Endothelial cell of umbilical vein (primary cell): ENCODE results near the gene ANP32A. TPM values are rescaled to one million over a fixed set of nuclear protein-coding genes. Genes with fewer than 3 reads are reported as not detected.

Experiments used
- BruUV-seq: library from RNA; stranded (reverse); fragments of 400-500 nt; replicated peaks from 2 replicates; lab custom pipeline; 2021; lab: Mats Ljungman, UMichigan
- CTCF ChIA-PET: fragments of 300-600, 350-600 bp; sonication (Branson Sonifier 250); formaldehyde crosslinking; loops from one replicate; lab custom pipeline; 2021; ENCODE audit warnings: antibody characterized with exemption, inconsistent platforms; lab: Charles Lee
- POLR2A ChIA-PET: fragments of 300-600, 350-600 bp; sonication (Branson Sonifier 250); formaldehyde crosslinking; loops from one replicate; lab custom pipeline; 2021; ENCODE audit warnings: antibody characterized with exemption, inconsistent platforms; lab: Charles Lee
- DNase-seq: peaks from one replicate; pipeline ENCODE4 v3.0.0-alpha.2; 2011; ENCODE audit warnings: low read depth, low spot score
- FAIRE-seq: peaks from 2 replicates; lab custom pipeline; 2011; peaks lifted over from hg19 to GRCh38; lab: Jason Lieb, UNC
- H2AFZ ChIP-seq: 2 replicates; pipeline ENCODE4 v1.6.0; 2012; ENCODE audit warnings: low read depth, low read length, control low read depth, inconsistent platforms
- H3K27ac ChIP-seq: 2 replicates; pipeline ENCODE4 v1.5.1; 2011; ENCODE audit warnings: low read depth, mild to moderate bottlenecking, control low read depth, low read length, moderate library complexity; ENCODE audit not compliant: insufficient read depth
- H3K27me3 ChIP-seq, 2 experiments: 2 replicates each; pipeline versions ENCODE4 v1.6.0 to v1.6.1; 2011; ENCODE audit warnings: low read length in 2 of 2, mixed read lengths in 1 of 2; ENCODE audit not compliant: control insufficient read depth in 2 of 2, insufficient read depth in 2 of 2
- H3K36me3 ChIP-seq, 2 experiments: 2 replicates in 1 of 2; 3 replicates in 1 of 2; pipeline ENCODE4 v1.5.1; 2011; ENCODE audit warnings: low read length in 2 of 2, mild to moderate bottlenecking in 1 of 2, moderate library complexity in 1 of 2; ENCODE audit not compliant: control insufficient read depth in 2 of 2, insufficient read depth in 2 of 2; ENCODE audit errors: extremely low read depth in 1 of 2
- H3K4me1 ChIP-seq: 3 replicates; pipeline ENCODE4 v1.5.1; 2011; ENCODE audit warnings: mild to moderate bottlenecking, low read length; ENCODE audit not compliant: control insufficient read depth, insufficient read depth; ENCODE audit errors: extremely low read depth
- H3K4me2 ChIP-seq: 2 replicates; pipeline ENCODE4 v1.6.1; 2011; ENCODE audit warnings: low read length, control low read depth, mixed read lengths; ENCODE audit not compliant: insufficient read depth
- H3K4me3 ChIP-seq, 3 experiments: fragments of 200-600 bp in 1 of 3; sonication (generic), shearing (Covaris generic) in 1 of 3; replicated peaks in 1 of 3; 2 replicates each; pipeline ENCODE4 v1.5.1; 2011 to 2016; ENCODE audit warnings: control low read depth in 3 of 3, low read length in 3 of 3, mild to moderate bottlenecking in 2 of 3, inconsistent platforms in 1 of 3, low read depth in 1 of 3, moderate library complexity in 1 of 3; ENCODE audit not compliant: insufficient read depth in 1 of 3
- H3K79me2 ChIP-seq: 2 replicates; pipeline ENCODE4 v1.6.0; 2012; ENCODE audit warnings: low read length, inconsistent platforms; ENCODE audit not compliant: control insufficient read depth, insufficient read depth
- H3K9ac ChIP-seq: replicated peaks from 2 replicates; pipeline ENCODE3; 2011; ENCODE audit warnings: low read length, control low read depth; ENCODE audit not compliant: insufficient read depth; ENCODE audit errors: extremely low read depth
- H3K9me1 ChIP-seq: replicated peaks from 3 replicates; pipeline ENCODE4 v1.6.0; 2011; ENCODE audit warnings: mild to moderate bottlenecking, low read length; ENCODE audit not compliant: control insufficient read depth, insufficient read depth; ENCODE audit errors: extremely low read depth
- H3K9me3 ChIP-seq: replicated peaks from 2 replicates; pipeline ENCODE4 v1.5.1; 2012; ENCODE audit warnings: low read length, inconsistent platforms; ENCODE audit not compliant: control insufficient read depth, insufficient read depth
- H4K20me1 ChIP-seq: replicated peaks from 2 replicates; pipeline ENCODE3; 2011; ENCODE audit warnings: mild to moderate bottlenecking, low read length; ENCODE audit not compliant: control insufficient read depth, insufficient read depth; ENCODE audit errors: extremely low read depth
- EZH2 ChIP-seq: IDR thresholded peaks from 2 replicates; pipeline ENCODE4 v1.6.1; 2012; ENCODE audit warnings: borderline replicate concordance, low read depth, mild to moderate bottlenecking, moderate library complexity, low read length, inconsistent platforms; ENCODE audit not compliant: severe bottlenecking
- FOS ChIP-seq: IDR thresholded peaks from 2 replicates; pipeline ENCODE4 v1.6.1; 2011; ENCODE audit warnings: mild to moderate bottlenecking, low read length, moderate library complexity, borderline replicate concordance; ENCODE audit not compliant: insufficient read depth
- GATA2 ChIP-seq: IDR thresholded peaks from 2 replicates; pipeline ENCODE4 v1.7.0; 2011; ENCODE audit warnings: low read depth, mild to moderate bottlenecking, moderate library complexity, mixed read lengths, low read length; ENCODE audit not compliant: insufficient read length, insufficient read depth
- MYC ChIP-seq: IDR thresholded peaks from one replicate; pipeline ENCODE4 v1.6.1; 2011; ENCODE audit warnings: mild to moderate bottlenecking, low read depth, low read length
- POLR2A ChIP-seq: IDR thresholded peaks from 2 replicates; pipeline ENCODE4 v1.6.1; 2012; ENCODE audit warnings: low read depth, mild to moderate bottlenecking, control low read depth, low read length
- POLR2AphosphoS5 ChIP-seq: IDR thresholded peaks from 2 replicates; pipeline ENCODE4 v1.6.1; 2012; ENCODE audit warnings: low read depth, mild to moderate bottlenecking, control low read depth, low read length, moderate library complexity; ENCODE audit not compliant: insufficient read depth
- dilution Hi-C: fragments of 300-500 bp; cut with MboI; formaldehyde crosslinking; loops from one replicate; pipeline ENCODE4 v1.15.0; 2019; ENCODE audit warnings: low sequenced_read_pairs; ENCODE audit not compliant: extremely low pct_ligation_motif_present
- intact Hi-C: fragments of 100-400 bp; cut with micrococcal nuclease; formaldehyde crosslinking; loops from one replicate; pipeline ENCODE4 v1.10.0; 2022
- polyA plus RNA-seq, 4 experiments: library from polyadenylated mRNA; depleted of rRNA in 3 of 4; stranded (reverse) in 3 of 4; unstranded in 1 of 4; fragments of >200 nt; gene quantifications; 2 replicates each; pipeline versions ENCODE4 v1.2.1 to v1.2.3, GENCODE V29; 2011 to 2012; ENCODE audit warnings: missing spikeins in 1 of 4
- total RNA-seq: library from RNA; stranded (reverse); gene quantifications from 2 replicates; pipeline ENCODE4 v1.2.3, GENCODE V29; 2021

The ANP32A gene
- total and polyA plus RNA-seq, 2 donors (not counting 3 experiments of a cell fraction or from before 2014, with no cell fraction given) = 37.9 to 169 TPM

GRCh38 chr15:68797599-68798345, 22.9 kb downstream of the ANP32A start:
- Histone ChIP-seq H3K36me3 (no peaks in the 10 kb centered on the region), H3K27me3 (no peaks in the 10 kb centered on the region), H3K4me1 (peaks cover 34% of the 10 kb centered on the region), H3K27ac (no peak overlapping the region), H2AFZ (no peak overlapping the region), H3K79me2 (peaks cover 62% of the 10 kb centered on the region), H4K20me1 (no peaks in the 10 kb centered on the region), H3K9me1 (no peaks in the 10 kb centered on the region), H3K9ac (no peak overlapping the region), H3K9me3 (no peaks in the 10 kb centered on the region), H3K4me2 (no peak overlapping the region), H3K4me3 (no peak overlapping the region)
- TF ChIP-seq GATA2 (no peak), FOS (no peak), EZH2 (no peak), MYC (no peak)
- ChIA-PET POLR2A (no interaction called here), CTCF (interaction anchor here (1.5 kb wide), 1 partner anchor 14 kb away, joined by 5 read pairs; no protein-coding TSS in a partner anchor)
- dilution Hi-C loops = no loop called here
- BruUV-seq = no TSS peak
- intact Hi-C loops = no loop called here
- no peak for FAIRE-seq
- DNase-seq = no peak

- dilution Hi-C loops (no loop called here), intact Hi-C loops (no loop called here)
- no peaks in the 10 kb centered on the region for H3K9me3 ChIP-seq
- H3K27me3 ChIP-seq = no peaks in the 10 kb centered on the region
- H3K36me3 ChIP-seq = no peaks in the 10 kb centered on the region
- BruUV-seq = no TSS peak
- no peak for TF ChIP-seq FOS
- no peak for TF ChIP-seq GATA2
- TF ChIP-seq POLR2A = no peak
- no peak for TF ChIP-seq POLR2AphosphoS5
- no peaks in the 10 kb centered on the region for H4K20me1 ChIP-seq
- POLR2A ChIA-PET = no interaction called here
- FAIRE-seq (no peak), DNase-seq (no peak)
- H3K4me3 ChIP-seq = no peak overlapping the region
- H3K27ac ChIP-seq = no peak overlapping the region
- peaks cover 60% of the 10 kb centered on the region for H3K79me2 ChIP-seq
- H3K4me1 ChIP-seq = peaks cover 34% of the 10 kb centered on the region
- no peaks in the 10 kb centered on the region for H3K9me1 ChIP-seq
- CTCF ChIA-PET = no interaction called here
- no peak overlapping the region for H2AFZ ChIP-seq
- no peak overlapping the region for H3K9ac ChIP-seq
- no peak overlapping the region for H3K4me2 ChIP-seq
Observed at GRCh38 chr15:68797191-68797590, 23.5 kb downstream of the ANP32A start.
